Globus pallidus (tissue), 1 donor: ENCODE data around the gene REEP6.

Source experiments
- DNase-seq: peaks from one replicate; pipeline ENCODE4 v3.0.0-alpha.2; 2015; ENCODE audit warnings: low spot score

REEP6 gene

DNA sequence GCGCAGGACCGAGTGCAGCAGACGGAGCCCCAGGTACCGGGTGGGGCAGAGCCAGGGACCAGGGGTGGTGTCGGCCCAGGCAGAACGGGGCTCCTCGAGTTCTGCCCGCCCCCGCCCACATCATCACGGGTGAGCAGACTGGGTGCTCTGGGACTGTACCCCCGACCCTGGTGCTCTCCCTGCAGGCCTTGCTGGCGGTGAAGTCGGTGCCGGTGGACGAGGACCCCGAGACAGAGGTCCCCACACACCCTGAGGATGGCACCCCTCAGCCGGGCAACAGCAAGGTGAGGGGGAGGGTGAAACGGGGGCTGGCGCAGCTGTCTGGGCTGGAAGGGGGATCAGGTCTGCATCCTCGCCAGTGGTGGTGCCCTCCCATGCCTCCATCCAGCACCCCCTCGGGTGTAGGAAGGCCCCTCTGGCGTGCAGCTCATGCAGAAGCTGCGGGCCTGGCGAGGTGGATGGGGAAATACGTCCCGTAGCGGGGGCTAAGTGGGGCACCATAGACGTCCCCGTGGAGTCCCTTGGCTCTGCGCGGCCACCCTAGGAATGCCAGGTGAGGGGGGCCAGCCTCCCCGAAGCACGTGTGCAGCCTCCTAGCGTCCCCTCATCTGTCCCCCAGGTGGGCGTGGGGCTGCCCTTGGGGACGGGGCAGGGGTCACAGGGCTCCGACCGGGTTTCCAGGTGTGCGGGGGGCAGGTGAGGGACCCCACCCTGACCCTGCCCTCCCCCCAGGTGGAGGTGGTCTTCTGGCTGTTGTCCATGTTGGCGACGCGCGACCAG, 34.7 kb upstream of the REEP6 start:
- DNase-seq: no peak

DNA sequence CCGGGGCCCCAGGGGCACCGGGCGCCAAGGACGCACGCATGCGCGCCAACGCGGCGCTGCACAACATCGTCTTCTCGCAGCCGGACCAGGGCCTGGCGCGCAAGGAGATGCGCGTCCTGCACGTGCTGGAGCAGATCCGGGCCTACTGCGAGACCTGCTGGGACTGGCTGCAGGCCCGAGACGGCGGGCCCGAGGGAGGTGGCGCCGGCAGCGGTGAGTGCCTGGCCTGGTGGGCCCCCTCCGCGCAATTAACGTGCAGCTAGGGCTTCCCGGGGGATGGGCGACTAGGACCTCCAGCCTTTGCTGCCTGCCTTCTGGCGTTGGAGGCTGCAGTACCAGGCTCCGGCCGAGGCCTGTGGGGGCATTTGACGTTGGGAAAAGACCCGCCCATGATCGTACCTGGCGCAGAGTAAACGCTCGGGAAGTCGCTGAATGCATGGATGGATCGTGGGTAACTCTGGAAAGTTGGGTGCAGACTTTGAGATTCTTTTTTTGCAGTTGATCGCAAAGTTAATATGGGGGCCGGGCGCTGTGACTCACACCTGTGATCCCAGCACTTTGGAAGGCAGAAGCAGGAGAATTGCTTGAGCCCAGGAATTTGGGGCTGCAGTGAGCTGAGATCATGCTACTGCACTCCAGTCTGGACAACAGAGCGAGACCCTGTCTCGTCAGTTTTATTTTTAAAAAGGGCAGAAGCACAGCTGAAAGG, 33.8 kb upstream of the REEP6 start:
- no peak for DNase-seq

DNA sequence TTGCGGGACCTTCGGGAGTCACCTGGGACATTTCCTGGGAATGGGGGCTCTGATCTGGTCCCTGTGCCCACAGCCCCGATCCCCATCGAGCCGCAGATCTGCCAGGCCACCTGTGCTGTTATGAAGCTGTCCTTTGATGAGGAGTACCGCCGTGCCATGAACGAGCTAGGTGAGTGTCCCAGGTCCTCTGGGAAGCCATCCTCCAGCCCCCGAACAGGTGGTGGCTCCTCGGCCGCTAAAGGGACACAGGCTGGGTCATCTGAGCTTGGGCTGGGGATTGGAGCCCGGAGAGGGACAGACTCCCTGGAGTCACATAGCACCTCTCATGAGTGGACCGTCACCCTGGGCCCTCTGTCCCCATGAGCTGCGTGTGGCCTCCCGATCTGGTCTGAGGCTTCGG, 33.1 kb upstream of the REEP6 start:
- DNase-seq: no peak

DNA sequence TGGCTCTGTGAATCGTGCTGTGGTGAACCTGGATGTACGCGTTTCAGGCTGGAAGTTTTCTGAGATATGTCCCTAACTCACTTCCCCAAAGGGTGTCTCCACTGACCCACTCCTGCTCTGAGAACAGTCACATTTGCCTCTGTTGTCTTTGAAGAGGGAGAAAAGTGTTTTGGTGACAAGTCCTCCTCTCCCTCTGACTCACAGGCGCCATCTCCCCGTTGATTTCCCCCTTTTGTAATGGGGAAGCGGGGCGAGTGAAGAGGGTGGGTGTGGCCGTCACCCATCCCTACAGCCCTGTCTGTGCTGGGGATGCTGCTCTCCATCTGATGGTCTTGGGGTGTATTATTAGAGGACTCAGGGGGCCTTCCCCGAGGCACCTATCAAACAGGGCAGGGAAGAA, 31.5 kb upstream of the REEP6 start:
- no peak for DNase-seq

DNA sequence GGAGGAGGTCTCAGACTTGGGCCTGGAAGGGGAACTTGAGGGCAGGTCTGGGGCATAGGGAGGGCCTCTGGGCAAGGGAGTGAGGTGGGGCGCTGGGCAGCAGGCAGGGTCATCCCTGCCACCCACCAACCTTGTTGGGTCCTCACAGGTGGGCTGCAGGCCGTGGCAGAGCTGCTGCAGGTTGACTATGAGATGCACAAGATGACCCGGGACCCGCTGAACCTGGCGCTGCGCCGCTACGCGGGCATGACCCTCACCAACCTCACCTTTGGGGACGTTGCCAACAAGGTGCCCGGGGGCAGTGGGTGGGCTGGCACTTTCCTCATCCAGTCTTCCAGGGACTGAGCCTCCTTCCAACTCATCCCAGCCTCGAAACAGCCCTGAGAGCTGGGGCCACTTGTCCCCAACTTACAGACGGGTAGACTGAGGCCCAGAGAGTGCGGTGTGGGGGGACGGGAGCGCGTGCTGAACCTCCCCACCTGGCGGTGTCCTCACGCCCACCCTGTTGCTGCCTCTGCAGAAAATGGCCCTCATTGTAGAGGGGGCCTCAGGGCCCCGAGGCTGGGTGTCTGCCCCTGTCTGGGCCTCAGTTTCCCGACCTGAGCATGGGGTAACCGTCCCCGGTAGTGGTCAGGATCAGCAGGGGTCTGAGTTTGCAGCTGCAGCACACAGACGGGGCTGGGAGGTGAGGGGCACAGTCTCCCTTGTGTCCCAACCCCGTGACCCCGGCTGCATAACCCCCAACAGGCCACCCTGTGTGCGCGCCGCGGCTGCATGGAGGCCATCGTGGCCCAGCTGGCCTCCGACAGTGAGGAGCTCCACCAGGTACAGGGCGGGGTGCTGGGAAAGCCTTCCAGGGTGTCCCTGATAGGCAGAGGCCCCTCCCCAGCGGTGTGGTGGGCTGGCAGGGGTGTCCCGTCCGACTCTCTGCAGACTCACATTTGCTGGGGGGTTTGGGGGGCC, 30.7 kb upstream of the REEP6 start:
- no peak for DNase-seq

DNA sequence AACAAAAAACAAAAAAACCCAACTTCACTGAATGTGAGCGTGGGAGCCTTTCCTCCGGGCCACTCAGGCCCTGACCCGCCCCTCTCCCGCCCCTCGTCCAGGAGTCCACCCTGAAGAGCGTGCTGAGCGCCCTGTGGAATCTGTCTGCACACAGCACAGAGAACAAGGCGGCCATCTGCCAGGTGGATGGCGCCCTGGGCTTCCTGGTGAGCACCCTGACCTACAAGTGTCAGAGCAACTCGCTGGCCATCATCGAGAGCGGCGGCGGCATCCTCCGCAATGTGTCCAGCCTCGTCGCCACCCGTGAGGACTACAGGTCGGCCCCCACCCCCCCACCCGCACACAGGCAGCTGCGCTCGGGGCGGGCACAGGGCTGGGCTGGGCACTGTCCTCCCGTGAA, 29.1 kb upstream of the REEP6 start:
- no peak for DNase-seq

DNA sequence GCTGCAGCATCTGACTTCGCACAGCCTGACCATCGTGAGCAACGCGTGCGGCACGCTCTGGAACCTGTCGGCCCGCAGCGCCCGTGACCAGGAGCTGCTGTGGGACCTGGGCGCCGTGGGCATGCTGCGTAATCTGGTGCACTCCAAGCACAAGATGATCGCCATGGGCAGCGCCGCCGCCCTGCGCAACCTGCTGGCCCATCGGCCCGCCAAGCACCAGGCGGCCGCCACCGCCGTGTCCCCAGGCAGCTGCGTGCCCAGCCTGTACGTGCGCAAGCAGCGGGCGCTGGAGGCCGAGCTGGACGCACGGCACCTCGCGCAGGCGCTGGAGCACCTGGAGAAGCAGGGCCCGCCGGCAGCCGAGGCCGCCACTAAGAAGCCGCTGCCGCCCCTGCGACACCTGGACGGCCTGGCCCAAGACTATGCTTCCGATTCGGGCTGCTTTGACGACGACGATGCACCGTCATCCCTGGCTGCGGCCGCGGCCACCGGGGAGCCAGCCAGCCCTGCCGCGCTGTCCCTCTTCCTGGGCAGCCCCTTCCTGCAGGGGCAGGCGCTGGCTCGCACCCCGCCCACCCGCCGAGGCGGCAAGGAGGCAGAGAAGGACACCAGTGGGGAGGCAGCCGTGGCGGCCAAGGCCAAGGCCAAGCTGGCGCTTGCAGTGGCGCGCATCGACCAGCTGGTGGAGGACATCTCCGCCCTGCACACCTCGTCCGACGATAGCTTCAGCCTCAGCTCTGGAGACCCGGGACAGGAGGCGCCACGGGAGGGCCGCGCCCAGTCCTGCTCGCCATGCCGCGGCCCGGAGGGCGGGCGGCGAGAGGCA, 25.6 kb upstream of the REEP6 start:
- no peak for DNase-seq

DNA sequence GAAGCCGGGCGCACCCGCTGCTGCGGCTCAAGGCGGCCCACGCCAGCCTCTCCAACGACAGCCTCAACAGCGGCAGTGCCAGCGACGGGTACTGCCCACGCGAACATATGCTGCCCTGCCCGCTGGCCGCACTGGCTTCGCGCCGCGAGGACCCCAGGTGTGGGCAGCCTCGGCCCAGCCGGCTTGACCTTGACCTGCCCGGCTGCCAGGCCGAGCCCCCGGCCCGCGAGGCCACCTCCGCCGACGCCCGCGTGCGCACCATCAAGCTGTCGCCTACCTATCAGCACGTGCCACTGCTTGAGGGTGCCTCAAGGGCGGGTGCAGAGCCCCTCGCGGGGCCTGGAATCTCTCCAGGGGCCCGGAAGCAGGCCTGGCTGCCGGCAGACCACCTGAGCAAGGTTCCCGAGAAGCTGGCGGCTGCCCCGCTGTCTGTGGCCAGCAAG, 24.9 kb upstream of the REEP6 start:
- DNase-seq: no peak

DNA sequence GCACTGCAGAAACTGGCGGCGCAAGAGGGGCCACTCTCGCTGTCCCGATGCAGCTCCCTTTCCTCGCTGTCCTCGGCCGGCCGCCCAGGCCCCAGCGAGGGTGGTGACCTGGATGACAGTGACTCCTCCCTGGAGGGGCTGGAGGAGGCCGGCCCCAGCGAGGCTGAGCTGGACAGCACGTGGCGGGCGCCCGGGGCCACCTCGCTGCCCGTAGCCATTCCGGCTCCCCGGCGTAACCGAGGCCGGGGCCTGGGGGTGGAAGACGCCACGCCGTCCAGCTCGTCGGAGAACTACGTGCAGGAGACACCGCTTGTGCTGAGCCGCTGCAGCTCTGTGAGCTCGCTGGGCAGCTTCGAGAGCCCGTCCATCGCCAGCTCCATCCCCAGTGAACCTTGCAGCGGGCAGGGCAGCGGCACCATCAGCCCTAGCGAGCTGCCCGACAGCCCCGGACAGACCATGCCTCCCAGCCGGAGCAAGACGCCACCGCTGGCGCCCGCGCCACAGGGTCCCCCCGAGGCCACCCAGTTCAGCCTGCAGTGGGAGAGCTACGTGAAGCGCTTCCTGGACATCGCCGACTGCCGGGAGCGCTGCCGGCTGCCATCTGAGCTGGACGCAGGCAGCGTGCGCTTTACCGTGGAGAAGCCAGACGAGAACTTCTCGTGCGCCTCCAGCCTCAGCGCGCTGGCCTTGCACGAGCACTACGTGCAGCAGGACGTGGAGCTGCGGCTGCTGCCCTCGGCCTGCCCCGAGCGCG, 24.3 kb upstream of the REEP6 start:
- DNase-seq: no peak

DNA sequence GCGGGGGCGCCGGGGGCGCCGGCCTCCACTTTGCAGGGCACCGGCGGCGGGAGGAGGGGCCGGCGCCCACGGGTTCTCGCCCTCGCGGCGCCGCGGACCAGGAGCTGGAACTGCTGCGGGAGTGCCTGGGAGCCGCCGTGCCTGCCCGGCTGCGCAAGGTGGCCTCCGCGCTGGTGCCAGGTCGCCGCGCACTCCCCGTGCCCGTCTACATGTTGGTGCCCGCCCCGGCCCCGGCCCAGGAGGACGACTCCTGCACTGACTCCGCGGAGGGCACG, 23.8 kb upstream of the REEP6 start:
- DNase-seq: no peak

DNA sequence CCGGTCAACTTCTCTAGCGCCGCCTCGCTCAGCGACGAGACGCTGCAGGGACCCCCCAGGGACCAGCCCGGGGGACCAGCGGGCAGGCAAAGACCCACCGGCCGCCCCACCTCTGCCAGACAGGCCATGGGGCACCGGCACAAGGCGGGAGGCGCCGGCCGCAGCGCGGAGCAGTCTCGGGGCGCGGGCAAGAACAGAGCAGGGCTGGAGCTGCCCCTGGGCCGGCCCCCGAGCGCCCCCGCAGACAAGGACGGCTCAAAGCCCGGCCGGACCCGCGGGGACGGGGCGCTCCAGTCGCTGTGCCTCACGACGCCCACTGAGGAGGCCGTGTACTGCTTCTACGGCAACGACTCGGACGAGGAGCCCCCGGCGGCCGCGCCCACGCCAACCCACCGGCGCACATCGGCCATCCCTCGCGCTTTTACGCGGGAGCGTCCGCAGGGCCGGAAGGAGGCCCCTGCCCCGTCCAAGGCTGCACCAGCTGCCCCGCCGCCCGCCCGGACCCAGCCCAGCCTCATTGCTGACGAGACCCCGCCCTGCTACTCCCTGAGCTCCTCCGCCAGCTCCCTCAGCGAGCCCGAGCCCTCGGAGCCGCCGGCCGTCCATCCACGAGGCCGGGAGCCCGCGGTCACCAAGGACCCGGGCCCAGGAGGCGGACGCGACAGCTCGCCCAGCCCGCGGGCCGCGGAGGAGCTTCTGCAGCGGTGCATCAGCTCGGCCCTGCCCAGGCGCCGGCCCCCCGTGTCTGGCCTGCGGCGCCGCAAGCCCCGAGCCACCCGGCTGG, 23.3 kb upstream of the REEP6 start:
- DNase-seq: no peak

DNA sequence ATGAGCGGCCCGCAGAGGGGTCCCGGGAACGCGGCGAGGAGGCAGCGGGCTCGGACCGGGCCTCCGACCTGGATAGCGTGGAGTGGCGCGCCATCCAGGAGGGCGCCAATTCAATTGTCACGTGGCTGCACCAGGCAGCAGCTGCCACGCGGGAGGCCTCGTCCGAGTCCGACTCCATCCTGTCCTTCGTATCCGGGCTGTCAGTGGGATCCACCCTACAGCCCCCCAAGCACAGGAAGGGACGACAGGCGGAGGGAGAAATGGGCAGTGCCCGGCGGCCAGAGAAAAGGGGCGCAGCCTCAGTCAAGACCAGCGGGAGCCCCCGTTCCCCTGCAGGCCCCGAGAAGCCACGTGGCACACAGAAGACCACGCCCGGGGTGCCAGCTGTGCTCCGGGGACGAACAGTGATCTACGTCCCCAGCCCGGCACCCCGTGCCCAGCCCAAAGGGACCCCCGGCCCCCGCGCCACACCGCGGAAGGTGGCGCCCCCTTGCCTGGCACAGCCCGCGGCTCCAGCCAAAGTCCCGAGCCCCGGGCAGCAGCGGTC, 22.6 kb upstream of the REEP6 start:
- DNase-seq: no peak

DNA sequence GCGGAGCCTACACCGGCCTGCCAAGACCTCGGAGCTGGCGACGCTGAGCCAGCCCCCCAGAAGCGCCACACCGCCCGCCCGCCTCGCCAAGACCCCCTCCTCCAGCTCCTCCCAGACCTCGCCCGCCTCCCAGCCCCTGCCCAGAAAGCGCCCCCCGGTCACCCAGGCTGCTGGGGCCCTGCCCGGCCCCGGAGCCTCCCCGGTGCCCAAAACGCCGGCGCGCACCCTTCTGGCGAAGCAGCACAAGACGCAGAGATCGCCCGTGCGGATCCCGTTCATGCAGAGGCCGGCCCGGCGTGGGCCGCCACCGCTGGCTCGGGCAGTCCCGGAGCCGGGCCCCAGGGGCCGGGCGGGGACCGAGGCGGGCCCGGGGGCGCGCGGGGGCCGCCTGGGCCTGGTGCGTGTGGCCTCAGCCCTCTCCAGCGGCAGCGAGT, 22.1 kb upstream of the REEP6 start:
- DNase-seq: no peak

DNA sequence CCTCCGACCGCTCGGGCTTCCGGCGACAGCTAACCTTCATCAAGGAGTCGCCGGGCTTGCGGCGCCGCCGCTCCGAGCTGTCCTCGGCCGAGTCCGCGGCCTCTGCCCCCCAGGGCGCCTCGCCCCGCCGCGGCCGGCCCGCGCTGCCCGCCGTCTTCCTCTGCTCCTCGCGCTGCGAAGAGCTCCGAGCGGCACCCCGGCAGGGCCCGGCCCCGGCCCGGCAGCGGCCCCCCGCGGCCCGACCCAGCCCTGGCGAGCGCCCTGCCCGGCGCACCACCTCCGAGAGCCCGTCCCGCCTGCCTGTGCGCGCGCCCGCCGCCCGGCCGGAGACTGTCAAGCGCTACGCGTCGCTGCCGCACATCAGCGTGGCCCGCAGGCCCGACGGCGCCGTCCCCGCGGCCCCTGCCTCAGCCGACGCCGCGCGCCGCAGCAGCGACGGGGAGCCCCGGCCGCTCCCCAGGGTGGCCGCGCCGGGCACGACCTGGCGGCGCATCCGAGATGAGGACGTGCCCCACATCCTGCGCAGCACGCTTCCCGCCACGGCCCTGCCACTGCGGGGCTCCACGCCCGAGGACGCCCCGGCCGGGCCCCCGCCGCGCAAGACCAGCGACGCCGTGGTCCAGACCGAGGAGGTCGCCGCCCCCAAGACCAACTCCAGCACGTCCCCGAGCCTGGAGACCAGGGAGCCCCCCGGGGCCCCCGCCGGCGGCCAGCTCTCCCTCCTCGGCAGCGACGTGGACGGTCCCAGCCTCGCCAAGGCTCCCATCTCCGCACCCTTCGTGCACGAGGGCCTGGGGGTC, 21.5 kb upstream of the REEP6 start:
- DNase-seq: no peak

DNA sequence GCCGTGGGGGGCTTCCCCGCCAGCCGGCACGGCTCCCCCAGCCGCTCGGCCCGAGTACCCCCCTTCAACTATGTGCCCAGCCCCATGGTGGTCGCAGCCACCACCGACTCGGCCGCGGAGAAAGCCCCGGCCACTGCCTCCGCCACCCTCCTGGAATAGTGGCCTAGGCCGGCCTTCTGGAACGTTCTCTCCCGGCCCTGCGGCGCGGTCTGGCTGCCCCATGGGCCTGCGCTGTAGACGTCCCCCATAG, 21.0 kb upstream of the REEP6 start:
- no peak for DNase-seq

DNA sequence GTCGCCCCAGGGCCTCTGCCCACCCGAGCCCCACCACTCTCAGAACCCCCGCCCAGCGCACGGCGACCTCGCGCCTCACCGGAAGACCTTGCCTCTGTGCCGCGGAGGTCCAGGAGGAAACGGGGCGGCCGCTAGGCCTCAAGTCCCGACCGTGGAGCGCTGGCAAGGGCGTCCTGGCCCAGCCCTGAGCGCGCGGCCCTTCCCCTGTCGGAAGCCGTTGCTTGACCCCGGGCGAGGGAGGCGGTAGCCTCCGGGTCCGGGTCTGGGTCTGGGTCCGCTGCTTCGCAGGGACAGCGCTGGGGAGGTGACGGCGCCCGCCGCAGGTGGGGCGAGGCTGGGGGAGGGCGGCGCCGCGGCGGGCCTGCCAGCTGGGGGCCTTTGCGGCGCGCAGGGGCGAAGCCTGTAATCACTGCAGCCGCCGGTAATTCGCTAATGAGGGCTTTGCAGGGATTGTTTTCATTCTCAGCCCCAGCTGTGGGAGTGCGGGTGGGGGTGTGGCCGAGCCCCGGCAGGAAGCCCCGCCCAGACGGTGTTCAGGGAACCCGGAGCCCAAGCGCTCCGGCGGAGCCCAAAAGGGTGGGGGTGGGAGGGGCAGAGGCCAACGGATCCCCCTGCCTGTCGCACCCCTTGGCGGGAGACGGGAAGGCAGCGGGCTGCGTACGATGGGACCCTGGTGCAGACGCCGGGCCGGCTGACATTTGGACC, 20.5 kb upstream of the REEP6 start:
- peak; percentile 35 for DNase-seq

DNA sequence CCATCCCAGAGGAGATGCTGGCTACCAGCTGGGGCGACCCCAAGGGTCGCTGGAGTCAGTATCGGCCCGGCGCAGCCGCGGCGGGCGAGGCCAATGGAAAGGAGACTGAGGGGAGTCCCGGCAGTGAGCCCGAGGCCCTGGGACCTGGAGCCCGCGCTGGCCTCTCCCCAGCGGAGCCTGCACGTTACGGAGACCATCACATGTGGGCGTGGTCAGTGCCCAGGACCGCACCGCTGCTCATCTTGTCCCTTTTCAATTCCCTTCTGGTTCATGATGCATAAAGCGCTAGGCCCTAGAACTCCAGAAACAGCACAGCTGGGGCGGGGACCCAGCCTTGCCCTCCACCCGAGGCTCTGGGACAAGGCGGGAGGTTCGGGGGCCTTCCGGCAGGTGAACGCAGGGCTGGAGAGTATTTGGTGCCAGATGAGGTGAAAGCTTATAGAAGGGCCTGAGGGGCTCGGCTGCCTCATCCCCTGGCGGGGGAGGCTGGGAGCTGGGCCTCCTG, 19.9 kb upstream of the REEP6 start:
- DNase-seq: no peak

DNA sequence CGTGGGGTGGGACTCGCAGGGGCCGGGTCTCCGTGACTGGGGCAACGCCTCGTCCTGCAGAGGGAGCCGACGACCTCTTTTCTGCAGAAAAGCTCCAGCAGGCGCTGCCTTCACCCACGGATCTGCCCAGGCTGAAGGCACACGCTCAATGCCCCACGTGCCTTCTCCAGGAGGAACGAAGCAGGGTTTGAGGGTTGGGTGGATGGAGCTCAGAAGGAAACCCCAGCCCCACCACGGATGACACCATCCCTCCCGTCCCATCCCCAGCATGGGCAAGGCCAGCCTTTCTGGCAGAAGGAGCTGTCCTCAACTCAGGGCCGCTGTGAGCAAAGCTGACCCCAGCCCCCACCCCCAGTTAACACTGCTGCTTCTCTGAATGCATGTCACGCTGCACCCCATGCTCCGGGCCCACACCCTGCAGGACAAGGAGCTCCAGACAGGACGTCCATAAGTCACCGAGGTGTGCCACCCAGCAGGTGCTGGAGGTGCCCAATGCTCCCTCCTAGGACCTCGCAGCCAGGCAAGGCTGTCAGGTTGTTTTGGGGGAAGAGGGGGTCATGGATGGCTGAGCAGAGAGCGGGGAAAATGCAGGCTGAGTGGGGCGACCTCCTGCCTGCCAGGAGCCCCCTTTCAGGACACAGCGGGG, 19.3 kb upstream of the REEP6 start:
- peak; percentile 48 for DNase-seq
